Stimulated activated CD4-positive, alpha-beta T cell treated with anti-CD3 and anti-CD28 coated beads, TNF-alpha, amount 100 ng/mL, for 1 hour (primary cell): ENCODE measurements around the gene KCNQ1.

ENCODE experiments used
- DNase-seq, 3 donors: peaks; one replicate each; pipeline ENCODE4 v3.0.0-alpha.2; 2020; ENCODE audit warnings: low read depth in 3 of 3, low spot score in 1 of 3

The KCNQ1 gene

GRCh38 chr11:2577991-2578928 lies 133.5 kb downstream of the KCNQ1 start:
- no peak for DNase-seq

DNA sequence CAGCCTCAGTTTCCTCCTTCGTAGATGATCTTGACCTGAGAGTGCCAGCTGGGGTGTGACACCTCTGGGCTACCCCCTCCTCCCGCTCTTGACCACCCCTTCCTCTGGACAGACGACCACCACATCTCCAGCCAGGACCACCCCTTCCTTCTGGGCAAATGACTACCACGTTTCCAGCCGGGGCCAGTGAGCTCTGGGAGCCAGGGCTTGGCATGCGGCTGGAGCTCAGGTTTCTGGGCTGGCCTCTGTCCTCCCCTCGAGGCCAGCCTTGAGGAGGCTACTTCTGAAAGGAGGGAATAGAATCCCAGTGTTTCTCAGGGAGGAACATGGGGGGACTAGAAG lies 134.1 kb downstream of the KCNQ1 start:
- DNase-seq = no peak

- DNase-seq = no peak
Measured at GRCh38 chr11:2579315-2580060, 134.7 kb downstream of the KCNQ1 start.

DNA sequence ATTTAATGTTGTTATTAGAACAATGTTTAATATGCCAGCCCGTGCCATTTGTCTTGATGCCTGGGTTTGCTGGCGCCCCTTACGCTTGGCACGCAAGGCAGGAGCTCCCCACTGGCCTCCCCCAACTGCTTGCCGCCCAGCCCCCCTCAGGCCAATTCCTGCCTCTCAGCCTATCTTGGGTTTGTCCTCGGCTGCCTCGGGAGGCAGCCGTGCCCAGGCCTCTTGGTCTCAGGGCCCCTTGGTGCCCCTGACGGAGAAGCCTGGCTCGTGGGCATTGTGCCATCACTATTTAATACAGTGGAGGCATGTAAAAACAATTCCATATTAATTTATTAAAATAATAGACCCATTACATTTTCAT lies 135.2 kb downstream of the KCNQ1 start:
- DNase-seq = no peak

- DNase-seq = no peak
Measured at GRCh38 chr11:2580571-2581001, 135.8 kb downstream of the KCNQ1 start.

GRCh38 chr11:2581151-2581930 lies 136.5 kb downstream of the KCNQ1 start:
- DNase-seq = no peak

- no peak for DNase-seq
Measured at GRCh38 chr11:2581931-2582350, 137.1 kb downstream of the KCNQ1 start.

DNA sequence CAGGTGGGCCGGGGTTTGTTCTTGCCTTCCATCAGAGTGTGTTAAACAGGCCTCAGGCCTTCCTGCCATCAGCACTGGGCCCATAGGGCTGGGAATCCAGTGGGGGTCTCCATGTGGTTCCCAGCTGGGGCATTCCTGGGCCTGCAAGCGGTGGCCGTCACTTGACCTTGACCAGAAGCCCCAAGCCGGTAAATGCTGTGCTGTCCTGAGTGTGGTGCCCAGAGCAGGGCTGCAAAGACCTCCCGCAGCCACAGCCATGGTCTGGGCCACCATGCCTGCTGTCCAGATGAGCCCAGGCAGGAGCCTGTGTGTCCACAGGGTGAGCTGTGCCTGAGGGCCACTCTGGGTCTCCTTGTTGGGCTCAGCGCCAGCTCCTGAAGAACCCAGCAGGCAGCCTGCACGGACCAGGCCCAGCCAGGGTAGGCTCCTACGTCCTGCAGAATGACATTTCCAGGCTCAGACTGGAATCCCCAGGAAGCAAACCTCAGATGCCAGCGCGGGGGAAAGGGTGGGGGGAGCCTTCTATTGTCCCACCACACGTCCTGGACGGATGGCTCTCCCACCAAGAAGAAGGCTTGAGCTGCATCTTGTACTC lies 137.6 kb downstream of the KCNQ1 start:
- no peak for DNase-seq

DNA sequence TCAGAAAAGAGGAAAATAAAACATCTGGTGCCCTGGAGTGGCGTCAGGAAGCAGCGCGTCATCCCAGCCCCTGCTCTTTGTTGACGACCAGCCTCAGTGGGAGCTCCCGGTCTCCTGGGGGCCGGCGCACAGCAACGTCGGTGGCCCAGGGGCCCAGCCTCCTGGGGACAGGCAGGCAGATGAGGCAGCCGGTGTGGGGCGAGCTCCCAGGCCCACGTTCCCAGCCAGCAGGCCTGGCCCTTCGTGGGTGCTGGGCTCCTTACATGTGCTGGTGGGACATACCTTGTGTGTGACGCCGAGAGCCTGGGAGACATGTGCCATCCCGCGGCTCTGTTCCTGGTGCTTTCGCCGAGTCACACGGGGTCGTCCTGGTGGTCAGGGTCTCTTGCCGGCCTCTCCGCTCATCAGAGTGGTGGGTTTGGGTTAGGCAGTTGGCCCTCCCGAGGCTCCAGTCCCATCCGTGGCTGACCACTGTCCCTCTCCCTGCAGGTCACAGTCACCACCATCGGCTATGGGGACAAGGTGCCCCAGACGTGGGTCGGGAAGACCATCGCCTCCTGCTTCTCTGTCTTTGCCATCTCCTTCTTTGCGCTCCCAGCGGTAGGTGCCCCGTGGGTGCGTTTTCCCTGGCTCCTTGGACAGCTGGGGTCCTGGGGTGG lies 138.3 kb downstream of the KCNQ1 start:
- no peak for DNase-seq

DNA sequence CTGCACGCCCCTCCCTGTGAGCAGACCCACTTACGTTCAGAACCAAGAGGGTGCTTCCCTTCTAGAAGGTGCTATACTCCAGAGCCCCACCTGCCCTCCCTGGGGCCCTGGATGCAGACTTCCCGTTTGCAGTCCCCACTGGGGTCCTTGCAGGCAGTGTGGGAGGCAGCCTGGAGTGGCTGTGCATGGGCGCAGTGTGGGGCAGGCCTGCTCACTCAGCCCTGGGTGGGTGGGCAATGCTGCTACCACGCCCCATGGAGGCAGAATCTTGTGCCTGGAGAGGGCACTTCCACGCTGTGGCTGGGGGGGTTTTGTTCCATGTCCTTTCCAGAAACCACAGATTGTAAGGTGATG lies 138.8 kb downstream of the KCNQ1 start:
- DNase-seq = no peak

- DNase-seq = no peak
Measured at GRCh38 chr11:2584434-2584811, 139.6 kb downstream of the KCNQ1 start.

GRCh38 chr11:2584812-2585565 lies 140.2 kb downstream of the KCNQ1 start:
- DNase-seq = no peak

DNA sequence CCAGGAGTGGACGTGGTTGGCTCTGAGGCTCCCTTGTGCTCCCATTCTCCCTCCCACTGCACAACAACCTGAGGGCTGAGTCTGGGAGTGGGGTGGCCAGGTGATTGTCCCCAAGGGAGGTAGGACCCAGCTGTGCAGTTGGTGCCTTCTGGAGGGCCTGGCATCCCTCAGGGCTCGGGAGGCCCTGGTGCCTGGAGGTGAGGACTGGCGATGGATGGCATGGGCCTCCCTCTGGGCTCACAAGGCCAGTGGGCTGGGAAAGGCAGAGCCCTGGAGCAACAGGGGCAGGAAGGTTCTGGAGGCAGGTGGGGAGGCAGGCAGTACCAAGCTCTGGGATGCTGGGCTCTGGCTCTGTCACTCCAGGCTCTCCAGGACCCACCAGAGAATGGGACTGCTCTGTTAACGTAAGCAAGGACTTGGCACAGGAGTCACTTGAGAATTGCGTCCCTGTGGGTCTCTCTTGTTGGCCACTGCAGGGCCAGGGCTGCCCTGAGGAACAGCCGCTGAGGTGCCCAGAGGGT lies 140.8 kb downstream of the KCNQ1 start:
- DNase-seq = no peak

GRCh38 chr11:2586087-2586792 lies 141.4 kb downstream of the KCNQ1 start:
- DNase-seq = no peak

DNA sequence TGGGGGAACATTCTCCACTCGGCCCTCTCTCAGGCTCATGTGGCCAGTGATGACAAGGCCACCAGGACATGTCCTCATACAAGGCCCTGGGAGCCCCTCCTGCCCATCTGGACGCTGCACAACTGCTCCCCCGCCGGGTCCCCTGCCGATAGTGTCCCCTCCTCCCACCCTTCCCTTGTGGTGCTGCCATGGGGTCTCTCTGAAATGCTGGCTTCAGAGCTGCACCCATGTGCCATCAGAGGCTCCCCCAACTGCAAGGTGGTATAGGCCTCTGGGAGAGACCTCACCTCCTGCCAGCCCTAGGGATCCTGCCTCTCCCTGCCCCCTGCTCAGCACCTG lies 142.0 kb downstream of the KCNQ1 start:
- no peak for DNase-seq

GRCh38 chr11:2587132-2587930 lies 142.5 kb downstream of the KCNQ1 start:
- no peak for DNase-seq

- DNase-seq = no peak
Measured at GRCh38 chr11:2587976-2588748, 143.4 kb downstream of the KCNQ1 start.
